MV-4-11 (cell line): ENCODE data around the gene TRUB1.

ENCODE experiments used
- DNase-seq: peaks from one replicate; lab custom pipeline; 2025; lab: John Stamatoyannopoulos, UW

Gene TRUB1

GRCh38 chr10:114982989-114983388 is 45.0 kb downstream of the TRUB1 start:
- DNase-seq = no peak

- no peak for DNase-seq
Observed at GRCh38 chr10:114987995-114988394, 50.0 kb downstream of the TRUB1 start.

GRCh38 chr10:114990586-114990985 is 52.6 kb downstream of the TRUB1 start:
- peak; percentile 50 for DNase-seq

- DNase-seq = peak; percentile 72
Observed at GRCh38 chr10:114990991-114991390, 53.0 kb downstream of the TRUB1 start.

- no peak for DNase-seq
Observed at GRCh38 chr10:114992189-114992775, 54.3 kb downstream of the TRUB1 start.

GRCh38 chr10:114995468-114996247 is 57.7 kb downstream of the TRUB1 start:
- no peak for DNase-seq

- DNase-seq = no peak
Observed at GRCh38 chr10:114996542-114996941, 58.5 kb downstream of the TRUB1 start.

GRCh38 chr10:114998993-114999392 is 61.0 kb downstream of the TRUB1 start:
- DNase-seq = no peak

- DNase-seq = peak; percentile 34
Observed at GRCh38 chr10:115001506-115002381, 63.7 kb downstream of the TRUB1 start.

GRCh38 chr10:115003396-115003795 is 65.4 kb downstream of the TRUB1 start:
- DNase-seq = no peak

GRCh38 chr10:115004236-115004862 is 66.4 kb downstream of the TRUB1 start:
- no peak for DNase-seq

- DNase-seq = no peak
Observed at GRCh38 chr10:115005771-115006170, 67.8 kb downstream of the TRUB1 start.

- no peak for DNase-seq
Observed at GRCh38 chr10:115018185-115018931, 80.4 kb downstream of the TRUB1 start.

- DNase-seq = no peak
Observed at GRCh38 chr10:115020449-115020848, 82.5 kb downstream of the TRUB1 start.

- DNase-seq = no peak
Observed at GRCh38 chr10:115022733-115023132, 84.7 kb downstream of the TRUB1 start.

GRCh38 chr10:115023715-115024114 is 85.7 kb downstream of the TRUB1 start:
- DNase-seq = no peak

GRCh38 chr10:115024371-115024770 is 86.4 kb downstream of the TRUB1 start:
- DNase-seq = no peak

- DNase-seq = no peak
Observed at GRCh38 chr10:115026056-115026745, 88.2 kb downstream of the TRUB1 start.

GRCh38 chr10:115026746-115027140 is 88.7 kb downstream of the TRUB1 start:
- no peak for DNase-seq
